Endothelial cell of umbilical vein (primary cell): Measurements from ENCODE around the gene LFNG.

Source experiments
- CTCF ChIP-seq, 2 donors: IDR thresholded peaks; 1 replicate in 1 of 2; 2 replicates in 1 of 2; pipeline ENCODE4 v1.5.1; 2011; ENCODE audit warnings: low read length in 2 of 2, mild to moderate bottlenecking in 2 of 2, moderate library complexity in 2 of 2, control low read depth in 1 of 2, inconsistent platforms in 1 of 2, low read depth in 1 of 2; ENCODE audit not compliant: insufficient read depth in 1 of 2; ENCODE audit errors: extremely low read depth in 1 of 2
- FOS ChIP-seq: IDR thresholded peaks from 2 replicates; pipeline ENCODE4 v1.6.1; 2011; ENCODE audit warnings: mild to moderate bottlenecking, low read length, moderate library complexity, borderline replicate concordance; ENCODE audit not compliant: insufficient read depth

DNA sequence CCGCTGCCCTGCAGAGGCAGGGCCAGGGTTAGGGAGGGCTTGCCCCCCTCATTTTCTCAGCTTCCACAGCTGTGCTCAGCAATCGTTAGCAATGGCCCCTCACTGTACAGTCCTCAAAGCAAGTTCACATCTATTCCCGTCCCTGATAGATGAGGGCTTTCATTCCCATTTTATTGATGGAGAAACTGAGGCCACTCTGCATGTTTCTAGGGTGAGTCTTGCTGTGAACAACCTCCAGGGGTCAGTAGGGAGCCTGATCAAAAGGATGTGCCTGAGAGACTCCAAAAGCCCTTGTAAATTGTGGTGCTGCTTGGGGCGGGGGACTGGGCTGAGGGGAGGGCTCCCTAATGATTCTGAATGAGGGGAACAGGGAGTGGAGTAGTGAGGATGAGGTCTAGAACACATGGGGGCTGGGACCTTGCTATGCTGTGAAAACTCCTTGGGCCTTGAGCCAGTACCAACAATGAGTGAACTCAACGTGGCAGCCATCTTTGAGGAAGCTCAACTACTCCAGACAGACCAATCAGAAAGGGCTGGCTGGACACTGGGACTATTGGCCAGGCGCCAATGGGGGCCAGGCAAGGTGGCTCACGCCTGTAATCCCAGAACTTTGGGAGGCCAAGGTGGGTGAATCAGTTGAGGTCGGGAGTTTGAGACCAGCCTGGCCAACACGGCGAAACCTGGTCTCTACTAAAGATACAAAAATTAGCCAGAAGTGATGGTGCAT is 36.7 kb upstream of the LFNG start:
- no peak for TF ChIP-seq CTCF (IDR thresholded peaks at IDR 0.05; ENCODE audit: extremely low read depth in 1 of 2, insufficient read depth in 1 of 2, low read depth in 1 of 2, low read length in 2 of 2)
- no peak for TF ChIP-seq FOS
